Measurements from ENCODE around the gene OPA1.

The OPA1 gene, protein sequence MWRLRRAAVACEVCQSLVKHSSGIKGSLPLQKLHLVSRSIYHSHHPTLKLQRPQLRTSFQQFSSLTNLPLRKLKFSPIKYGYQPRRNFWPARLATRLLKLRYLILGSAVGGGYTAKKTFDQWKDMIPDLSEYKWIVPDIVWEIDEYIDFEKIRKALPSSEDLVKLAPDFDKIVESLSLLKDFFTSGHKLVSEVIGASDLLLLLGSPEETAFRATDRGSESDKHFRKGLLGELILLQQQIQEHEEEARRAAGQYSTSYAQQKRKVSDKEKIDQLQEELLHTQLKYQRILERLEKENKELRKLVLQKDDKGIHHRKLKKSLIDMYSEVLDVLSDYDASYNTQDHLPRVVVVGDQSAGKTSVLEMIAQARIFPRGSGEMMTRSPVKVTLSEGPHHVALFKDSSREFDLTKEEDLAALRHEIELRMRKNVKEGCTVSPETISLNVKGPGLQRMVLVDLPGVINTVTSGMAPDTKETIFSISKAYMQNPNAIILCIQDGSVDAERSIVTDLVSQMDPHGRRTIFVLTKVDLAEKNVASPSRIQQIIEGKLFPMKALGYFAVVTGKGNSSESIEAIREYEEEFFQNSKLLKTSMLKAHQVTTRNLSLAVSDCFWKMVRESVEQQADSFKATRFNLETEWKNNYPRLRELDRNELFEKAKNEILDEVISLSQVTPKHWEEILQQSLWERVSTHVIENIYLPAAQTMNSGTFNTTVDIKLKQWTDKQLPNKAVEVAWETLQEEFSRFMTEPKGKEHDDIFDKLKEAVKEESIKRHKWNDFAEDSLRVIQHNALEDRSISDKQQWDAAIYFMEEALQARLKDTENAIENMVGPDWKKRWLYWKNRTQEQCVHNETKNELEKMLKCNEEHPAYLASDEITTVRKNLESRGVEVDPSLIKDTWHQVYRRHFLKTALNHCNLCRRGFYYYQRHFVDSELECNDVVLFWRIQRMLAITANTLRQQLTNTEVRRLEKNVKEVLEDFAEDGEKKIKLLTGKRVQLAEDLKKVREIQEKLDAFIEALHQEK

DNA sequence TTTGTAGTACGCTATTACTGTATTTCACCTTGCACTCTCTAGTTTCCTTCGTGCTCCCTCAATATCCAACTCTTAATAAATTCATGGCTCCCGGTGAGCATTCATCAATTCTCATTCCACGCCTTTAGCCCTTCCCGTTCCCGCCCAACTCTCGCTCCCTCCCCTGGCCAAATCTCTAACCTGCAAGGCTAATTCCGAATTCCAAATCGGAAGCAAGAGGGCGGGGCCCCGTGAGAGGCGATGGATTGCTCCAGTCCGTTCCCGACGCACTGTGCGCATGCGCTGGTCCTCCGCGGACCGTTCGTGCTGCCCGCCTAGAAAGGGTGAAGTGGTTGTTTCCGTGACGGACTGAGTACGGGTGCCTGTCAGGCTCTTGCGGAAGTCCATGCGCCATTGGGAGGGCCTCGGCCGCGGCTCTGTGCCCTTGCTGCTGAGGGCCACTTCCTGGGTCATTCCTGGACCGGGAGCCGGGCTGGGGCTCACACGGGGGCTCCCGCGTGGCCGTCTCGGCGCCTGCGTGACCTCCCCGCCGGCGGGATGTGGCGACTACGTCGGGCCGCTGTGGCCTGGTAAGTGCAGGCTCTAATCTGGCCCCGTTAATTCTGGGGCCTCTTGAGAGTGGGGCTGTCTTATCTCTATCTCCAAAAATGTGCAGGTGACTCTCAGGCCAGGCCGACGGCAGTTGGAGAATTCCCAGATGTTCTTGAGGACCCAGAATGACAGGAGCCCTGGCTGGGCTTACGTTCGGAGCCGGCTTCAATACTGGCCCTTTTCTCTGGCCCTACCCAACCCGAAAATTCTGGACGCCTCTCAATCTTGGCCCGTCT lies at the start of gene OPA1:
Gene OPA1, plus strand, starts transcription at position 368 of the 827 bp plus-strand sequence. Its CDS starts 170 bp downstream, at position 538.
- in situ Hi-C loops (cut with HindIII; ENCODE audit: low sequenced_read_pairs), result no loop called here

DNA sequence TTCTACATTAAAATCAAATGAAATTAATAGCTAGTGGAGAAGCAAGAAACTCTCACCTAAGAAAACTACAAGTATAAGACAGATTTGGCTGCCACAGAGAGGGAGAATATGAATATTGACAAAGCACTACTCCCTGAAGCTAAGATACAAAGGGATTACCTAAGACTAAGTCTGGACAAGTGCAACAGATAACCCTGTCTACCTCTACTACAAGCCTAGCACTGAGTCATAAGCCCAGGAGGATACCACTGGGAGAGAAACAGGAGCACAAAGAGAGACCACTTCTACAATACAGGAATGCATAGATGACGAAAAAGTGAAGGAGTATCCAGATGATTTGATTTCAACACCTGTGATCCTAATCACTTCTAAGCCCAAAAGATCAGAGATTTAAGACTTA lies 48.7 kb upstream of the OPA1 start:
- in situ Hi-C loops (cut with HindIII; ENCODE audit: low sequenced_read_pairs), result no loop called here

DNA sequence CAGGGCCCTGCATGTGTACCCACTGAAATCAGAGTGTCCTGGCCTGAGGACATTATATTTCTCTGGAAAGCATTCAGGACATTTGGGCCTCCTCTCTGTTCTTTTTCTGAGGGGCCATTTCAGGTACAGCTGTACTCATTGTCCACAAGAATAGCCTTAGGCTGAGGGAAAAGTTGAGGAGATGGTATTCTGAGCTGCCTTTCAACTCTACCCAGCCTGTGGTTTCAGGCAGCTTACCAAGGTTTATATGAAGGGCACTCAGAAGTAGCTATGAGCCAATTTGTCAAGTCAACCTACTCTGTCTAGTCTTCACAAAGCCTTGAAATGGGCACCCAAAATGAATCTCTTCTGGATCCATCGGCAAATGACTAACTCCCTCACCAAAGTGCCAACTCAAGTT lies 47.7 kb upstream of the OPA1 start:
- in situ Hi-C loops (cut with HindIII; ENCODE audit: low sequenced_read_pairs), result no loop called here

DNA sequence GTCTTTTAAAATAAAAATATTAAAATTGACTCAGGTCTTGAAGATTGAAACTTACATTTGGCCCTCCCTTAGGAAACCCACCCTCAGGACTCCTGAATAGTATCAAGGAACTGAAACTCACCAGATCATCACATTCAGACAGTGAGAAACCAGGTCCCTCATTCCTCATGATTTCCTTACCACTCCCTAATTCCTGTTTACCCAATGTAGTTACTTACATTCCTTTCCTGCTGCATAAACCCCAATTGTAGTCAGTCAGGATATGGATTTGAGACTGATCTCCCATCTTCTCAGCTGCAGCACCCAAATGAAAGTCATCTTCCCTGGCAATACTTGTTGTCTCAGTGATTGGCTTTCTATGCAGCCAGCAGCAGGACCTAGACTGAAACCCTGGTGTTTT lies 46.9 kb upstream of the OPA1 start:
- in situ Hi-C loops (cut with HindIII; ENCODE audit: low sequenced_read_pairs), result no loop called here

DNA sequence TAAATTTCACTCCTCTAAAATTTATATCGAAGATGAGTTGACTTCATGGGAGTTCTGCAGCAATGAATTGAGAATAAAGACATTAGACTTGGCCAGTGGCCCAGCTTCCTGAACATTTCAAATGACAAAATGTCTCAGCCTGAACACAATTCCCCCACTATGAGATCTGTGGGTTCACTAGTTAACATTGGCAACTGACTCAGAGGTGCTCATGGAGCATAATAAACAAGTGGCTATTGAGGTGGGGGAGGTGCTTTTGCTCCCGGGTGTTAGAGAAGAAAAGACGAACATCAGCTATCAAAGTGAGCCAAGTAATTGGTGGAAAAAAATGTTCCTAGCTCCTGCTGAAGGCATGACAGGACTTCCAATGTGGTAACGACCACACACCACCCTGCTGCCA lies 44.6 kb upstream of the OPA1 start:
- in situ Hi-C loops (cut with HindIII; ENCODE audit: low sequenced_read_pairs), result no loop called here

DNA sequence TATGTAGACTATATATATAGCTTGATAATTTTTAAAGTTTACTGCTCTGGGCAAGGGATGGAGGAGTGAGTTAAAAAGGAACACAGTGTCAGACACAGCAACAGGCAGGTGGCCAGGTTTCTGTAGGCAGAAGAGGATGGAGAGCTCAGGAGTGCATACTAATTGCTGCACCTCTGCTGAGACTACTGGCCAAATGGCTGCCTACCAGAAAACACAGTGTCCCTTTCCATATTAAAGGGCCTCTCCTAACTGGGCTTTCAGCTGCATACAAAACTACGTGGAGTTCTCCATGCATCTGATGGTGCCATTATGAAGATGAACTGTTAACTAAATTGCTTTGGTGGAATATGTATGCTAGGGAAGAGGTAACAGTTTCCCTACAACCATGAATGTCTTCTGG lies 40.1 kb upstream of the OPA1 start:
- in situ Hi-C loops (cut with HindIII; ENCODE audit: low sequenced_read_pairs), result loop anchor here (25.0 kb wide), 1 partner anchor 741 kb away; no protein-coding TSS in a partner anchor

DNA sequence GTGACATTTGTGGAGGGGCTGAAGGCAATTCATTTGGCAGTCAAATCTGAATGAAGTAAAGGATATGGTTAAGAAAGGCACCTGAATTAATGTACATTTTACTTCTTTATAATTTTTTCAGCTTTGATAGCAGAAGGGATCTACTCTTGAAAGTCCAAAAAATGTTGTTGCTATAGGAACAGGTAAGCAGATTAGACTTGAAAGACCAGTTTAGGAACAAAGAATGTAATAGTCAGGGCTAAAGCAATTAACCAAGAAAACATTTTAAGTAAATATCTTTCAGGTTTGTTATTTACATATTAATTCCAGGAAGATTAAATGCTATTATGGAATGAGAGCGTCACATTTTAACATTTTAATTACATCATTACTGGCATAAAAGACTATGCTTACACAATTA lies 39.4 kb upstream of the OPA1 start:
- in situ Hi-C loops (cut with HindIII; ENCODE audit: low sequenced_read_pairs), result loop anchor here (25.0 kb wide), 1 partner anchor 741 kb away; no protein-coding TSS in a partner anchor

DNA sequence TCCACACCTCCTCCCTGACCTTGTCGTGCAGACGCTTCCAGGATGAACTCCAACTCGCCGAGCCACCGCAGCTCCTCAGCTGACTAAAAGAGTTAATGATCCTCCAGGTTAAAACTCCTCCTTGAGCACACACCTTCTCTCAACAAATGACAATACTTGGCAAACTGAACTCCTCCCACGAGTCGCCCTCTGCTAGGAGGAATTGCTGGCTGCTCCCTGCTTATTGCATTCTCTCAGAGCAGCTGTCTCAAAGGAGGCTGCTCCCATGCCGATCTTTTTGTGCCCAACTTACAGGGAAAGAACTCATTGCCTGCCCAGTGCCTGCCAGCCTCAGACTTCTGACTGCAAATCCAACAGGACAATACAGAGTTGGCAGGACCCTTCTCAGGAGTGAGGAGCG lies 38.2 kb upstream of the OPA1 start, which contains the start of gene ATP13A4:
Gene ATP13A4, minus strand, starts transcription at position 85 of the 400 bp plus-strand sequence. CDS start 96 bp downstream, outside the sequence.
- in situ Hi-C loops (cut with HindIII; ENCODE audit: low sequenced_read_pairs), result loop anchor here (25.0 kb wide), 1 partner anchor 743 kb away; no protein-coding TSS in a partner anchor

DNA sequence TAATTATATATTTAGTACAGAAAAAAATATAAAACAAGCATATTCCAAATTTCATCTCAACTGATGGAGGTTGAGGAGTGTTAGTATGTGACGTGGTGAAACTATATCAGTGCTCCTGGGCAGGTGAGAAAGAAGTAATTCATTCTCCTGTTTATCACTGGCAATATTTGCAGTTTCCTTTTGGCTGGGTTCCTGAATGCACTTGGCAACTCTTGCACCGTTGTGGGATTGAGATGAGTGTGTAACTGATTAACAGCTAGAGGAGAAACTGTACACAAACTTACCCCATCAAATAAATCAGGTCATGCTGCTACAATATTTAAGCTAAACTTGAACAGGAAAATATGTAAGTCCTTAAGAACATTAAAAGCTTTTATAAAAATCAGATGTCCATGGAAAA lies 36.2 kb upstream of the OPA1 start:
- in situ Hi-C loops (cut with HindIII; ENCODE audit: low sequenced_read_pairs), result loop anchor here (25.0 kb wide), 1 partner anchor 745 kb away; no protein-coding TSS in a partner anchor

DNA sequence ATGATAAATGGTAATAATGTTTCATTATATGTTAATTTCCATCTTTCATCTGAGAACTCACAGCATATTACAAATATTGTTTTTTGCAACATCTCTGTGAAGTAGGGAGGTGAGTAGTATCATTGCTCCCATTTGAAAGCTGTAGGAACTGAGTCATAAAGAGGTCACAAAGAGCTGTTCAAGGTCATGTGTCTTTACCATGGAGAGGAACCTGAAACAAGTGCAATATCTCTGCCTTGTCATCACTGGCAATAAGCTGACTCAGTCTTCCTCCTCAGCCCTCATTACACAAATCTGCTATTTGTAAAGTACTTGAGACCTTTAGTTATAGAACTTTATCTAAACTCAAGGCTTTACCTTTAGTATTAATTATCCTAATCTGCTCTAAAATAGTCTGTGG lies 33.9 kb upstream of the OPA1 start:
- in situ Hi-C loops (cut with HindIII; ENCODE audit: low sequenced_read_pairs), result loop anchor here (25.0 kb wide), 1 partner anchor 747 kb away; no protein-coding TSS in a partner anchor

DNA sequence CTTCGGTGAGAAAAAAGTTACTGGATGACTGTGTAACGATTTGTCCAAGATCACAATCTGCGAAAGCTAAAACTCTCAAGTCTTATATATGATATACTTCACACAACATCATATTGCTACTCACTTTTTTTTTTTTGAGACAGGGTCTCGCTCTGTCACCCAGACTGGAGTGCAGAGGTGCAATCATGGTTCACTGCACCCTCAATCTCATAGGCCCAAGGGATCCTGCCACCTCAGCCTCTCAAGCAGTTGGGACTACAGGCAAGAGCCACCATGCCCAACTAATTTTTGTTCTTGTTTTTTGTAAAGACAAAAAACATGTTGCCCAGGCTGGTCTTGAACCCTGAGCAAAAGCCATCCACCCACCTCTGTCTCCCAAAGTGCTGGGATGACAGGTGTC lies 32.9 kb upstream of the OPA1 start:
- in situ Hi-C loops (cut with HindIII; ENCODE audit: low sequenced_read_pairs), result loop anchor here (25.0 kb wide), 1 partner anchor 748 kb away; no protein-coding TSS in a partner anchor

DNA sequence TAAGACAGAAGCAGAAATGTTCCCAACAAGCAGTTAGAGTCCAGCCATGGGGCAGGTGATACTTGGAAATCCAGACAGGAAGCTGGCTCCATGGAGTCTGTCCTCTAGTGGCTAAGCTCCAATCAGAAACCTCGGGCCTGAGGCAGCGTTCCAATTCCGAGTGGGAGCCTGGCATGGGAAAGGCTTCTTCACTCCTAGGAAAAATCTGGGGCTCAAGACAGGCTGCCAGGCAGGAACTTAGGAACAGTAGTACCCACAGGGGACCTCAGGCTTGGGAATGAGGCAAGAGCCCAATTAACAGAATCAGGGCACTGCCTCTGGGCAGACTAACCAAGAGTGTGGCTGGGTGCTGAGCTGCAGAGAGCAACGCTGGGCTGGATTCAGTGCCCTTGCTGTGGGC lies 32.1 kb upstream of the OPA1 start:
- in situ Hi-C loops (cut with HindIII; ENCODE audit: low sequenced_read_pairs), result loop anchor here (25.0 kb wide), 1 partner anchor 749 kb away; no protein-coding TSS in a partner anchor

DNA sequence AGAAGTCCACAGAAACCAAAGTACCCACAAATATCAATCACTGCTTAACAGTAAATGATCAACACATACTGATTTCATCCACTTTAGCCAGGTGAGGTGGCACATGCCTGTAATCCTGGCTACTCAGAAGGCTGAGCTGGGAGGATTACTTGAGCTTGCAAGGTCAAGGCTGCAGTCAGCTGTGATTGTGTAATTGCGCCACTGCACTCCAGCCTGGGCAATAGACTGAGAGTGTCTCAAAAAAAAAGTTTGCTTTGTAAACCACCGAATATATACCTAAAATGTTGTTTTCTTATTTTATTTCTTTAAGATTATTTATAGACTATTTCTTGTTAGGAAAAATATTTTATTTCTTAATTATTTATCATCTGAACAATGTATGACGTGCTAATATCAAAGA lies 29.6 kb upstream of the OPA1 start:
- in situ Hi-C loops (cut with HindIII; ENCODE audit: low sequenced_read_pairs), result loop anchor here (25.0 kb wide), 1 partner anchor 751 kb away; no protein-coding TSS in a partner anchor

DNA sequence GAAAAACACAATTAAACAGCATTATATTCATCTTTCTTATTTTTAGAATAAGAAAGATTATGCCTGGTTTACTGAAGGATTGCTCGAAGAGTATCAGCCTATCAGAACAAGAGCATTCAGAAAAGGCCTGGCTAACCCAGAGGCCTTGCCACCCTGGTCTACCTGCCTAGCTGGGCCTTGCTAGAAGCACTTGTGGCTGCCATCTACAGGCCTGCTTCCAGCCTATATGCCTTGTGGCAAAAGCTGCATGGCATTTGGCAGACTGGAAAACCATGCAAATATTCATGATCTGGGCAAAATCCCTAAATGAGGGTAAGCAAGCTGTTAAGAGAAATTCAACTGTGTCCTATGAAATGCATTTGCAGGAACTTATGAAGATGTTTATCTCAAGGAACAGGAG lies 29.0 kb upstream of the OPA1 start:
- in situ Hi-C loops (cut with HindIII; ENCODE audit: low sequenced_read_pairs), result loop anchor here (25.0 kb wide), 1 partner anchor 752 kb away; no protein-coding TSS in a partner anchor

DNA sequence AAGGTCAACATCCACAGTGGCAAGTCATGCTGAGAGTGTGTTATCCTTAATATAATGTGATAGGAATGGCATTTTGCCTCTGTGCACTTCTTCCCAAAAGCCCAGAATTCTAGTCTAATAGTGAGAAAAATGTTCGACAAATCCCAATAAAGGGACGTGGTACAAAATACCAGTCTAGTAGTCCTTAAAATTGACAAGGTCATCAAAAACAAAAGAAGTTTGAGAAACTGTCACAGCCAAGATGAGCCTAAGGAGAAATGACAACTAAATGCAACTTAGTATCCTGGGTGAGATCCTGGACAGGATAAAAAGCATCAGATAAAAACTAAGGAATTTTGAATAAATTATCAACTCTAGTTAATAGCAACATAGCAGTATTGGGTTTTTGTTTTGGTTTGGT lies 23.9 kb upstream of the OPA1 start:
- in situ Hi-C loops (cut with HindIII; ENCODE audit: low sequenced_read_pairs), result loop anchor here (25.0 kb wide), 1 partner anchor 757 kb away; no protein-coding TSS in a partner anchor

DNA sequence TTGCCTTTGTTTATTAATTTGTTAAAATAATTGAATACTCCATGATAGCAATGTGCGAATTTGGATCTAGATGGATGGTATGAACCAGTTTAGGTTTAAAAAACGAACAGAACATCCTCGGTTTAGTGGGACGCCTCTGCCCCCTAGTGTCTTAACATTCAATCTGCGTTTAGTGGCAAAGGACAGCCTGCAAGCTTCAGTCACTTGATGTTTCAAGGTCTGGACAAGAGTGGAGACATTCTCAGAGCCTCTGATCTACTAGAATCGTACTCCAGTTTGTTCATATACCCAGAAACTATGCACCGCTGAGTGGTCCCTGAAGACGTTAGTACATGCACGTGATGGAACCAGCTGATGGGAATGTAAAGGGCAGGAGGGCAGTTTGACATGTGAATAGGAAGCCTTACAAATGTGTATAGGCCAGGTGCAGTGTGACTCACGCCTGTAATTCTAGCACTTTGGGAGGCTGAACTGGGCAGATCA lies 20.5 kb upstream of the OPA1 start:
- in situ Hi-C loops (cut with HindIII; ENCODE audit: low sequenced_read_pairs), result loop anchor here (25.0 kb wide), 1 partner anchor 760 kb away; no protein-coding TSS in a partner anchor

DNA sequence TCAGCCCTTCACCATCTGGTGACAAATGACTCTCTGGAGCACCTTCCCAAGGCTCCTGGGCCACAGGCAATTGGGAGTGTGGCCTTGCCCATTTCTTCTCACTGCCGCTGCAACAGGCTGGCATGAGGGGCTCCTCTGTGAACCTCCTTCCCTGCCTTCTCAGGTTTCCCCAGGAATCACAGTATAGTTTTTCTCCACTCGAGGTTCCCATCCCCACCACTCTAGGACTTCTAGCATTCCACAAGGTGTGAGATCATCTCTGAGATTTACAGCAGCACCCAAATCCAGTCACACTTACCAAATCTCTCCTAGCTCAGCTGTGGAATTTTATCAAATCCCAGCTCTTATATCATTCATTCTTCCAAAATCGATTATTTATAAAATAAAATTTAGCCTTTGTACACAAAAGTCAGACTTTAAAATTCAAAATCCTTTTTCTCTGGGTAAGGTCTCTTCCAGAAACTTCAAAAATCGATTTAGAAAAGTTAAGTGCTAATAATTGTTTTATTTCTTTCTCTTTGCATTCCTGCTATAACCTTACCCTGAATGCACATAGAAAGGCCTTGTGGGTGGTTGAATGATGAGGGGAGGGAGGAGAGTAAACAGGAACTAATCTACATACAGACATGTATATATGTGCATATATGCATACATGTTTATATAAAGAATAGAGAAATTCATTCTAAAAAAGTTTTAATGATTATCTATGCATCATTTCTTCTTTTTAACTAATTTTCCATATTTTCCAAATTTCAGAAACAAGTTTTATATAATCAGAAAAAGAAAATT lies 19.4 kb upstream of the OPA1 start:
- in situ Hi-C loops (cut with HindIII; ENCODE audit: low sequenced_read_pairs), result loop anchor here (25.0 kb wide), 1 partner anchor 761 kb away; no protein-coding TSS in a partner anchor

DNA sequence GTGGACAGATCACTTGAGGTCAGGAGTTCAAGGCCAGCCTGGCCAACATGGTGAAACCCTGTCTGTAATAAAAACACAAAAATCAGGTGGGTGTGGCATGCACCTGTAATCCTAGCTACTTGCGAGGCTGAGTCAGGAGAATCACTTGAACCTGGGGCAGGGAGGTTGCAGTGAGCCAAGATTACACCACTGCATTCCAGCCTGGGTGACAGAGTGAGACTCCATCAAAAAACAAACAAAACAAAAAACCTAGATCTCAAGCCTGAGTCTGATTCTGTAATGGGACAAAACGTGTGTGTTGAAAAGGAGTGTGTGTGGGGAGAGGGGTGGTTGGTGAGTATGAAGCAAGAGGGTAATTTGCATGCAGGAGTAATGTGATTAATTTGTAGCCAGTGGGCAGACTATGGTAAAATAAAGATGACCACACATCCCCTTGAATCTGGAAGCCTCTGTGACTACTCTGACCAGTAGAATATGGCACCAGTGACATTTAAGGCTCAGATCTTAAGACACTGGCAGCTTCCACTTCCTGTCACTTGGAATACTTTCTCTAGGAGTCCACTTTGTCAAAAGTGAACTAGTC lies 18.4 kb upstream of the OPA1 start:
- in situ Hi-C loops (cut with HindIII; ENCODE audit: low sequenced_read_pairs), result loop anchor here (25.0 kb wide), 1 partner anchor 762 kb away; no protein-coding TSS in a partner anchor
